Measurements from ENCODE around the gene ATP2B1. TPM values are rescaled to one million over a fixed set of nuclear protein-coding genes. Genes with fewer than 3 reads are reported as not detected.

ATP2B1 gene
- total RNA-seq, 1 donor from 2014 or later = 177 TPM

DNA sequence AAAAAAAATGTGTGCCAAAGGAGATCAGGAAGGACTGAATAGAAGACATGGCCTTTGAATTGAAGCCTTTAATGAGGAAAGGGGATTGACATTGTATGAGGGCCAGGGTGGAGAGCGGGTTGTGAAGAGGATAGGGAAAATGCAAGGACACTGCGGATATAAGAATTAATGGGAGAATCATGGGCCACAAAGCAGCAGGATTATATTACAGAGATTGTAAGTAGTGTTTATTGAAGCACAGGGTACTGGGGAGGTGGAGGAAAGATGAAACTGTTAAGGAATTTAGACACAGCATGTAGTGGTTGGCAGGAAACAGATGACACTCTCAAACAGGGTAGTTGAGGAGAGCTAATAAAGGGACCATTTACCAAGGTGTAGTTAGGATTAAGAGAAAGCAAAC is 166.4 kb downstream of the ATP2B1 start:
- H3K27ac ChIP-seq = no peak overlapping the region
- peaks cover 31% of the 10 kb centered on the region for H3K4me1 ChIP-seq
- H3K4me2 ChIP-seq = no peak overlapping the region
- H4K20me1 ChIP-seq (ENCODE audit: low read depth) = no peaks in the 10 kb centered on the region
- Mint-ChIP-seq H3K36me3 (no peaks in the 10 kb centered on the region), H3K9me3 (no peaks in the 10 kb centered on the region), H3K4me1 (peaks cover 61% of the 10 kb centered on the region), H3K4me3 (no peak overlapping the region), H3K27me3 (ENCODE audit: insufficient read depth, low read depth) (peaks cover 7% of the 10 kb centered on the region), H3K27ac (no peak overlapping the region)
- no peak overlapping the region for H3K9ac ChIP-seq
- H3K4me3 ChIP-seq = no peak overlapping the region
- H3K9me3 ChIP-seq (ENCODE audit: low read depth) = no peaks in the 10 kb centered on the region
- DNase-seq (ENCODE audit: low spot score) = no peak
- no peaks in the 10 kb centered on the region for H3K79me2 ChIP-seq (ENCODE audit: low read depth)
- no peaks in the 10 kb centered on the region for H3K27me3 ChIP-seq
- no peak for TF ChIP-seq EZH2phosphoT487 (IDR thresholded peaks at IDR 0.05)
- TF ChIP-seq, protein P1, sequence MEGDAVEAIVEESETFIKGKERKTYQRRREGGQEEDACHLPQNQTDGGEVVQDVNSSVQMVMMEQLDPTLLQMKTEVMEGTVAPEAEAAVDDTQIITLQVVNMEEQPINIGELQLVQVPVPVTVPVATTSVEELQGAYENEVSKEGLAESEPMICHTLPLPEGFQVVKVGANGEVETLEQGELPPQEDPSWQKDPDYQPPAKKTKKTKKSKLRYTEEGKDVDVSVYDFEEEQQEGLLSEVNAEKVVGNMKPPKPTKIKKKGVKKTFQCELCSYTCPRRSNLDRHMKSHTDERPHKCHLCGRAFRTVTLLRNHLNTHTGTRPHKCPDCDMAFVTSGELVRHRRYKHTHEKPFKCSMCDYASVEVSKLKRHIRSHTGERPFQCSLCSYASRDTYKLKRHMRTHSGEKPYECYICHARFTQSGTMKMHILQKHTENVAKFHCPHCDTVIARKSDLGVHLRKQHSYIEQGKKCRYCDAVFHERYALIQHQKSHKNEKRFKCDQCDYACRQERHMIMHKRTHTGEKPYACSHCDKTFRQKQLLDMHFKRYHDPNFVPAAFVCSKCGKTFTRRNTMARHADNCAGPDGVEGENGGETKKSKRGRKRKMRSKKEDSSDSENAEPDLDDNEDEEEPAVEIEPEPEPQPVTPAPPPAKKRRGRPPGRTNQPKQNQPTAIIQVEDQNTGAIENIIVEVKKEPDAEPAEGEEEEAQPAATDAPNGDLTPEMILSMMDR (IDR thresholded peaks at IDR 0.05) = no peak
- TF ChIP-seq EZH2 (IDR thresholded peaks at IDR 0.05) = no peak
- peaks cover 31% of the 10 kb centered on the region for H3F3A ChIP-seq (ENCODE audit: low read depth)
- H3K36me3 ChIP-seq = no peaks in the 10 kb centered on the region
- H2AFZ ChIP-seq (replicated peaks) = no peak overlapping the region

DNA sequence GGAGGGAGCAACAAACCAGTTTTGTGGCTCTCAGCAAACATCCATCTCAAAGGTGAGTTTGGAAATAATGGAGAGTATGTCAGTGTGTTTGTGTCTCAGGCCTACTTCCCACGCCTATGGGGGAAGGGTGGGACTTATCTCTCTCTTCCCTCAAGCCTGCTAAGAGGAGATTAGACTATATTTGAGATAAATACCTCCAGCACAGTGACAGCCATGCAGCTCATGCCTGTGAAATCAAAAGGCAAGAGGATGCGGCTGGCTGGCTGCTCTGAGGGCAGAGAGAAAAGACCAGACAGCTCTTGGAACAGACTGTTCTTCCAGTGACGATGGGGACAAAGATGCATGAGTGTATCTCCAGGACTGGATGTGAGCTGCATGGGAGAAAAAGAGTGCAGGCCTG is 168.1 kb downstream of the ATP2B1 start:
- Mint-ChIP-seq H3K36me3 (no peaks in the 10 kb centered on the region), H3K4me1 (peaks cover 52% of the 10 kb centered on the region), H3K4me3 (no peak overlapping the region), H3K27ac (no peak overlapping the region), H3K27me3 (ENCODE audit: insufficient read depth, low read depth) (peaks cover 7% of the 10 kb centered on the region), H3K9me3 (no peaks in the 10 kb centered on the region)
- Histone ChIP-seq H3K4me2 (no peak overlapping the region), H3K9ac (no peak overlapping the region), H3K9me3 (ENCODE audit: low read depth) (no peaks in the 10 kb centered on the region), H3K4me3 (no peak overlapping the region), H4K20me1 (ENCODE audit: low read depth) (no peaks in the 10 kb centered on the region), H3K4me1 (peaks cover 28% of the 10 kb centered on the region), H3K79me2 (ENCODE audit: low read depth) (no peaks in the 10 kb centered on the region), H3F3A (ENCODE audit: low read depth) (peaks cover 31% of the 10 kb centered on the region), H2AFZ (replicated peaks) (no peak overlapping the region), H3K27me3 (no peaks in the 10 kb centered on the region), H3K27ac (no peak overlapping the region), H3K36me3 (no peaks in the 10 kb centered on the region)
- no peak for DNase-seq (ENCODE audit: low spot score)
- TF ChIP-seq, protein P1 (IDR thresholded peaks at IDR 0.05) = no peak
- TF ChIP-seq EZH2phosphoT487 (IDR thresholded peaks at IDR 0.05) (no peak), EZH2 (IDR thresholded peaks at IDR 0.05) (no peak)

DNA sequence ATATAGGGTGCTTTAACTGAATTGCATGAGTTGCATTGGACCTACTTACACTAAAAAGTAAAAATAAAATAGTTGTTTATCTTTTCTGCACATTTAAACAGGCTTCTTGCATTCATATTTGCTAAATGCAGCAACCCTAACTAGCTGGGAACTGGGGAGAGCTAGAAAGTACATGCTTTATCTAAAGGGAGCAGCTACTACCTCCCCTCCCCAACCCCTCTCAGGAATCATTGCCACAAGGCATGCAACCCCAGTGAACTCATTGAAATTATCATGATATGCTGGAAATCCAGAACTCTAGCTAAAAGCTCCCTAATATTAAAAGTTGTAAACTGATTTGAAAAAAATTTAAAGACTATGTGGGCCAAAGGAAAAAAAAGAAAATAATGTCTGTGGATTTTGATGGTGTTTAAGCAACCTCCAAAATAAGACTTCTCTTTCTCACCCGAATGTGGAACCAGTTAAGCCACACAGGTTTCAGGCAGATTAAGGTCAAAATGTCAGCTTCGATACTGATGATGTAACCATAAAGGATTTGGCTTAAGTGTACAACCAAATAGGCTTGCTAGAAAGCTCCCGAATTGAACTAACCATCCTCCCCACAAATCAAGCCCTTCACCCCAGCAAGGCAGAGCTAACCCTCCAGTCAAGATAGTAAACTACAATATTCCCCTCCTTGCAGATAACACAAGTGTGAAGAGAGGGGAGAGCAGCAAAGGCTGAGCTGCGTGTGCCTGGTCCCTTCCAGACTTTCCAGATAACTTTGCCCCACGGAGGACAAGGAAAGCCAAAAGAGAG is 169.0 kb downstream of the ATP2B1 start:
- Histone ChIP-seq H3K36me3 (no peaks in the 10 kb centered on the region), H4K20me1 (ENCODE audit: low read depth) (no peaks in the 10 kb centered on the region), H3K9me3 (ENCODE audit: low read depth) (no peaks in the 10 kb centered on the region), H3K27ac (no peak overlapping the region), H3K27me3 (no peaks in the 10 kb centered on the region), H2AFZ (replicated peaks) (no peak overlapping the region), H3F3A (ENCODE audit: low read depth) (peaks cover 24% of the 10 kb centered on the region), H3K4me2 (no peak overlapping the region), H3K79me2 (ENCODE audit: low read depth) (no peaks in the 10 kb centered on the region), H3K9ac (no peak overlapping the region), H3K4me1 (peaks cover 21% of the 10 kb centered on the region), H3K4me3 (no peak overlapping the region)
- Mint-ChIP-seq H3K4me1 (peaks cover 43% of the 10 kb centered on the region), H3K9me3 (no peaks in the 10 kb centered on the region), H3K27me3 (ENCODE audit: insufficient read depth, low read depth) (peaks cover 7% of the 10 kb centered on the region), H3K4me3 (no peak overlapping the region), H3K27ac (no peak overlapping the region), H3K36me3 (no peaks in the 10 kb centered on the region)
- no peak for DNase-seq (ENCODE audit: low spot score)
- no peak for TF ChIP-seq EZH2 (IDR thresholded peaks at IDR 0.05)
- TF ChIP-seq, protein P1 (IDR thresholded peaks at IDR 0.05) = no peak
- no peak for TF ChIP-seq EZH2phosphoT487 (IDR thresholded peaks at IDR 0.05)

Data from neural progenitor cell (in vitro differentiated cells).